Cardiac fibroblast (primary cell): ENCODE measurements around the gene OXSR1.
"Not testable (repeated sequence)": the region's sequence is repeated elsewhere in the genome, so short reads cannot be mapped to it uniquely, and the experiment has no call there.

Source experiments
- DNase-seq, 2 donors: peaks; one replicate each; pipeline versions ENCODE4 v3.0.0 to v3.0.0-alpha.2; 2010; ENCODE audit warnings: low read depth in 2 of 2
- H3K4me3 ChIP-seq, 2 donors: replicated peaks in 1 of 2; 1 replicate in 1 of 2; 2 replicates in 1 of 2; pipeline ENCODE4 v1.5.1; 2011; ENCODE audit warnings: low read depth in 2 of 2, low read length in 2 of 2, mild to moderate bottlenecking in 2 of 2, moderate library complexity in 1 of 2
- TF ChIP-seq, protein P1 (sequence below): IDR thresholded peaks from one replicate; pipeline ENCODE4 v1.5.1; 2011; ENCODE audit warnings: low read depth, mild to moderate bottlenecking, low read length, inconsistent platforms

The OXSR1 gene

GRCh38 chr3:38229036-38229435 is 63.7 kb downstream of the OXSR1 start:
- TF ChIP-seq, protein P1, sequence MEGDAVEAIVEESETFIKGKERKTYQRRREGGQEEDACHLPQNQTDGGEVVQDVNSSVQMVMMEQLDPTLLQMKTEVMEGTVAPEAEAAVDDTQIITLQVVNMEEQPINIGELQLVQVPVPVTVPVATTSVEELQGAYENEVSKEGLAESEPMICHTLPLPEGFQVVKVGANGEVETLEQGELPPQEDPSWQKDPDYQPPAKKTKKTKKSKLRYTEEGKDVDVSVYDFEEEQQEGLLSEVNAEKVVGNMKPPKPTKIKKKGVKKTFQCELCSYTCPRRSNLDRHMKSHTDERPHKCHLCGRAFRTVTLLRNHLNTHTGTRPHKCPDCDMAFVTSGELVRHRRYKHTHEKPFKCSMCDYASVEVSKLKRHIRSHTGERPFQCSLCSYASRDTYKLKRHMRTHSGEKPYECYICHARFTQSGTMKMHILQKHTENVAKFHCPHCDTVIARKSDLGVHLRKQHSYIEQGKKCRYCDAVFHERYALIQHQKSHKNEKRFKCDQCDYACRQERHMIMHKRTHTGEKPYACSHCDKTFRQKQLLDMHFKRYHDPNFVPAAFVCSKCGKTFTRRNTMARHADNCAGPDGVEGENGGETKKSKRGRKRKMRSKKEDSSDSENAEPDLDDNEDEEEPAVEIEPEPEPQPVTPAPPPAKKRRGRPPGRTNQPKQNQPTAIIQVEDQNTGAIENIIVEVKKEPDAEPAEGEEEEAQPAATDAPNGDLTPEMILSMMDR: no peak
- DNase-seq: peak; percentile 12 to 50
- H3K4me3 ChIP-seq: no peak overlapping the region

GRCh38 chr3:38232701-38233100 is 67.4 kb downstream of the OXSR1 start:
- TF ChIP-seq, protein P1: no peak
- no peak overlapping the region for H3K4me3 ChIP-seq
- no peak for DNase-seq

- TF ChIP-seq, protein P1: no peak
- no peak overlapping the region for H3K4me3 ChIP-seq
- peak in 1 of 2 donors; percentile 11 for DNase-seq
Measured at GRCh38 chr3:38235466-38235865, 70.1 kb downstream of the OXSR1 start.

DNA sequence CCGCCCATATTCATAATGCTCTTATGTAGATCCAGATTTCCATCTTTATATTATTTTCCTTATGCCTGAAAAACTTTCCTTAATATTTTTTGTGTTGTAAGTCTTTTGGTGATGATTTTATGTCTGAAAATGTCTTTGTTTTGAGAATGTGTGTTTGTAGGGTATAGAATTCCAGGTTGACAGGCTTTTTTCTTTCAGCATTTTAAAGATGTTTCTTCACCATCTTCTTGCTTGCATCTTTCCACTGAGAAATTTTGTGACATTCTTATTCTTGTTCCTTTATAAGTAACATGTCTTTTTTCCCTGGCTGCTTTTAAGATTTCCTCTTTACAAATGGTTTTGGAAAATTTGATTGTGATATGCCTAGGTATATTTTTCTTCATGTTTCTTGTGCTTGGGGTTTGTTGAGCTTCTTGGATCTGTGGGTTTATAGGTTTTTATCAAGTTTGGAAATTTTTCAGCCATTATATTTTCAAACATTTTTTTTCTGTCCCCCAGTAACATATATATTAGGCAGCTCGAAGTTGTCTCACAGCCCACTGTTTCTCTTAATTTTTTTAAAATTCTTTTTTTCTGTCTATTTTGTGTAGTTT is 73.2 kb downstream of the OXSR1 start:
- DNase-seq: no peak
- TF ChIP-seq, protein P1: no peak
- H3K4me3 ChIP-seq: no peak overlapping the region

- H3K4me3 ChIP-seq, DNase-seq: not testable (repeated sequence)
Measured at GRCh38 chr3:38242812-38243211, 77.5 kb downstream of the OXSR1 start.

GRCh38 chr3:38245930-38246329 is 80.6 kb downstream of the OXSR1 start:
- H3K4me3 ChIP-seq: no peak overlapping the region
- TF ChIP-seq, protein P1: no peak
- no peak for DNase-seq

GRCh38 chr3:38247366-38248035 is 82.2 kb downstream of the OXSR1 start:
- DNase-seq: peak; percentile 86 to 92
- TF ChIP-seq, protein P1: peak; percentile 32

More at GRCh38 chr3:38247366-38248035, 82.2 kb downstream of the OXSR1 start:
- H3K4me3 ChIP-seq: no peak overlapping the region
